ENCODE measurements around the gene HRH2. TPM values are rescaled to one million over a fixed set of nuclear protein-coding genes. Genes with fewer than 3 reads are reported as not detected.

Gene HRH2
- total RNA-seq, 6 donors from 2014 or later: 3.8 to 16.8 (median 7.8) TPM

GRCh38 chr5:175690025-175690424 lies 32.2 kb downstream of the HRH2 start:
- no peak overlapping the region for H3K4me3 ChIP-seq
- 69 to 80% methylated on average over 5 of the region's 5 CpGs for WGBS, 2 donors
- H3K9me3 ChIP-seq: no peaks in the 10 kb centered on the region
- DNase-seq (no peak), ATAC-seq (ENCODE audit: low FRiP score in 2 of 2) (no peak)
- H3K27ac ChIP-seq: peak overlapping the region; percentile 46 to 74 (median 70)
- peaks cover 13 to 35% (median 17%) of the 10 kb centered on the region in 4 donors for H3K4me1 ChIP-seq
- TF ChIP-seq POLR2A (IDR thresholded peaks at IDR 0.05) (no peak), POLR2AphosphoS5 (IDR thresholded peaks at IDR 0.05) (no peak), CTCF (IDR thresholded peaks at IDR 0.05) (no peak), EP300 (IDR thresholded peaks at IDR 0.05) (no peak)
- H3K27me3 ChIP-seq: no peaks in the 10 kb centered on the region
- no peaks in the 10 kb centered on the region for H3K36me3 ChIP-seq

- H3K4me1 ChIP-seq: peaks cover 13 to 35% (median 18%) of the 10 kb centered on the region in 4 donors
- WGBS, 2 donors: 86 to 87% methylated on average over 11 of the region's 11 CpGs
- DNase-seq (no peak), ATAC-seq (ENCODE audit: low FRiP score in 2 of 2) (no peak)
- no peaks in the 10 kb centered on the region for H3K27me3 ChIP-seq
- no peak overlapping the region for H3K4me3 ChIP-seq
- peak overlapping the region; percentile 30 to 71 (median 52) for H3K27ac ChIP-seq
- H3K9me3 ChIP-seq: no peaks in the 10 kb centered on the region
- no peak for TF ChIP-seq POLR2A (IDR thresholded peaks at IDR 0.05)
- no peak for TF ChIP-seq EP300 (IDR thresholded peaks at IDR 0.05)
- no peak for TF ChIP-seq POLR2AphosphoS5 (IDR thresholded peaks at IDR 0.05)
- no peak for TF ChIP-seq CTCF (IDR thresholded peaks at IDR 0.05)
- H3K36me3 ChIP-seq: no peaks in the 10 kb centered on the region
Measured at GRCh38 chr5:175690586-175690985, 32.7 kb downstream of the HRH2 start.

DNA sequence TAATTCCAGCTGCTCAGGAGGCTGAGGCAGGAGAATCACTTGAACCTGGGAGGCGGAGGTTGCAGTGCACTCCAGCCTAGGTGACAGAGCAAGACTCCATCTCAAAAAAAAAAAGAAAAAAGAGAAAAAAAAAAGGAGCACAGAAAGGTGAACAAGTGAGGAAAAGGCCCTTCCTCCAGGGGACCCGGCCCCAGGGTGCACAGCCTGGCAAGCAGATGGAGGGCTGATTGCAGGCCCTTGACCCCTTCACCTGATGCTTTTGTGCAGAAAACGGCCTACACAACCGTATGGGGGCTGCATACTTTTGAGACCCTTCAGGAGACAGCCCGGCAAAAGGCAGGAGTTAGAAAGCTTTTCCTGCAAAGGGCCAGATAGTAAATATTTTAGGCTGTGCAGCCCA lies 33.9 kb downstream of the HRH2 start:
- ATAC-seq (ENCODE audit: low FRiP score in 2 of 2) (no peak), DNase-seq (no peak)
- TF ChIP-seq POLR2AphosphoS5 (IDR thresholded peaks at IDR 0.05) (no peak), EP300 (IDR thresholded peaks at IDR 0.05) (no peak), POLR2A (IDR thresholded peaks at IDR 0.05) (no peak), CTCF (IDR thresholded peaks at IDR 0.05) (no peak)
- no peaks in the 10 kb centered on the region for H3K27me3 ChIP-seq
- H3K9me3 ChIP-seq: no peaks in the 10 kb centered on the region
- no peak overlapping the region for H3K4me3 ChIP-seq
- 66 to 71% methylated on average over 5 of the region's 5 CpGs for WGBS, 2 donors
- H3K4me1 ChIP-seq: peaks cover 12 to 34% (median 27%) of the 10 kb centered on the region in 4 donors
- no peaks in the 10 kb centered on the region for H3K36me3 ChIP-seq
- H3K27ac ChIP-seq: peak overlapping the region in 3 of 4 donors; percentile 17 to 71 (median 70)

DNA sequence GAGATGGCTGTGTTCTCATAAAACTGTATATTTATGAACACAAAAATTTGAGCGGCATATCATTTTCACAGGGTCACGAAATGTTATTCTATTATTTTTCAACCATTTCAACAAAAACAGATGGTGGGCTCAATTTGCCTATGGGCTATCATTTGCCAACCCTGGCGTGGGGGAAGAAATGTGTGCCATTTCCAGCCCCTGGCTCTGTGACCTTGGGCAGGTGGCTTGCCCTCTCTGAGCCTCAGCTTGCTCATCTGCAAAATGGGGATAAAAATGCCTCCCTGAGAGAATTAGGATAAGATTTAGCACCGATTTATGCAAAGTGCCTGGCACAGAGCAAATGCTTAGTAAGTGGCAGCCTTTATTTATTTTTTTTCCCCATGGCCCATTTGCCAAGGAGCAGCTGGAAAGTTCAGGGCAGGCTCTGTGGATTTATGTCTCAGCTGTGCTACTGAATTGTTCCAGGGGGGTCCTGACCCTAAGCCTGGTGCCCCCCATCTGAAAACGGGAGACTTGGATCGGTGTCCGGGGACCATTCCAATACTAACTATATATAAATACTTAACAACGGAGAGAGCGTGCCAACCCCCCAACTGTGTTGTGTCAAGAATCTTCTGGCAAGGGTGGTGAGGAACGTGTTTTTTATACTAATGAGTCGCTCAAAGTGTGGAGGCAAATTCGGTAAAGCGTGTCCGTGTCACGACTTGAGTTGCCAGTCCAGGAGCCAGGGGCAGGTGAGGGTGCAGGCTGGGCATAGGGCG lies 34.5 kb downstream of the HRH2 start:
- Histone ChIP-seq H3K4me3 (no peak overlapping the region), H3K9me3 (no peaks in the 10 kb centered on the region), H3K4me1 (peaks cover 6 to 30% (median 27%) of the 10 kb centered on the region in 4 donors), H3K27ac (peak overlapping the region in 1 of 4 donors; percentile 76), H3K27me3 (no peaks in the 10 kb centered on the region), H3K36me3 (no peaks in the 10 kb centered on the region)
- DNase-seq: no peak
- 83 to 84% methylated on average over 16 of the region's 16 CpGs for WGBS, 2 donors
- no peak for ATAC-seq (ENCODE audit: low FRiP score in 2 of 2)
- TF ChIP-seq CTCF (IDR thresholded peaks at IDR 0.05) (no peak), POLR2AphosphoS5 (IDR thresholded peaks at IDR 0.05) (no peak), POLR2A (IDR thresholded peaks at IDR 0.05) (no peak), EP300 (IDR thresholded peaks at IDR 0.05) (no peak)
